BJ (cell line): ENCODE data around the gene TXK. TPM values are rescaled to one million over a fixed set of nuclear protein-coding genes. Genes with fewer than 3 reads are reported as not detected.

Source experiments
- CTCF ChIA-PET: fragments of 350-600 bp; formaldehyde crosslinking; extraction: SDS; loops from one replicate; lab custom pipeline; 2021; ENCODE audit warnings: antibody characterized with exemption, inconsistent platforms; lab: Yijun Ruan, JAX
- POLR2A ChIA-PET: fragments of 300-600 bp; sonication (Branson Sonifier 250); formaldehyde crosslinking; extraction: SDS; loops from one replicate; lab custom pipeline; 2021; ENCODE audit warnings: antibody characterized with exemption; lab: Charles Lee
- DNase-seq: peaks from one replicate; pipeline ENCODE4 v3.0.0-alpha.2; 2011; ENCODE audit warnings: low read depth
- H3K27me3 ChIP-seq: 2 replicates; pipeline ENCODE4 v1.6.0; 2011; ENCODE audit warnings: low read length; ENCODE audit not compliant: control insufficient read depth, insufficient read depth
- H3K36me3 ChIP-seq: 2 replicates; pipeline ENCODE4 v1.5.1; 2011; ENCODE audit warnings: low read length; ENCODE audit not compliant: control insufficient read depth, insufficient read depth
- H3K4me3 ChIP-seq: 2 replicates; pipeline ENCODE4 v1.5.1; 2011; ENCODE audit warnings: low read depth, mild to moderate bottlenecking, control low read depth, low read length
- CTCF ChIP-seq: IDR thresholded peaks from 2 replicates; pipeline ENCODE4 v1.5.1; 2011; ENCODE audit warnings: low read depth, mild to moderate bottlenecking, control low read depth, inconsistent platforms, low read length, moderate library complexity; ENCODE audit not compliant: insufficient read depth
- polyA plus RNA-seq: library from polyadenylated mRNA; depleted of rRNA; stranded (reverse); fragments of >200 nt; gene quantifications from 2 replicates; pipeline ENCODE4 v1.2.3, GENCODE V29; 2011

Gene TXK
- polyA plus RNA-seq, 1 experiment = 0.10 TPM

- no peak for DNase-seq
- Histone ChIP-seq H3K36me3 (no peaks in the 10 kb centered on the region), H3K27me3 (no peaks in the 10 kb centered on the region), H3K4me3 (no peak overlapping the region)
- TF ChIP-seq CTCF = no peak
- CTCF ChIA-PET = interaction anchor here (1.0 to 1.1 kb wide), 4 partner anchors 9 to 31 kb away, joined by 3 read pairs; no protein-coding TSS in a partner anchor
- POLR2A ChIA-PET = no interaction called here
These were observed 16.0 kb downstream of the TXK start for GRCh38 chr4:48118081-48118480.

DNA sequence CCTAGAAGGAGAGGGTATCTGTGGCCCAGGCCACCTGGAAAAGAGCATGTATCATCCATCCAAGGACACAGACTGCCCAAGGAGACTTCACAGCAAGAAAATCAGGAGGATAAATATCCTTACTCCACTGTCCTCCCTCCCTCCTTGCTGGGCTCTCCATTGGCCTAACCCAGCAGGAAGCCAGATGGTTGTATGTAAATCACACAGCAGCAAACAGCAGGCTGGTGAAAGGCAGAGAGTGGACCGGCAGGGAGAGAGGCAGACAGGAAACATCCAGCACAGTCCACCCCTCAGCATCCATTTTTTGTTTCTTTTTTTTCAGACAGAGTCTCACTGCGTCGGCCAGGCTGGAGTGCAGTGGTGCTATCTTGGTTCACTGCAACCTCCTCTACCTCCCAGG is 17.5 kb downstream of the TXK start:
- H3K27me3 ChIP-seq = no peaks in the 10 kb centered on the region
- TF ChIP-seq CTCF = no peak
- no peaks in the 10 kb centered on the region for H3K36me3 ChIP-seq
- H3K4me3 ChIP-seq = no peak overlapping the region
- DNase-seq = no peak
- POLR2A ChIA-PET = no interaction called here
- CTCF ChIA-PET = no interaction called here

DNA sequence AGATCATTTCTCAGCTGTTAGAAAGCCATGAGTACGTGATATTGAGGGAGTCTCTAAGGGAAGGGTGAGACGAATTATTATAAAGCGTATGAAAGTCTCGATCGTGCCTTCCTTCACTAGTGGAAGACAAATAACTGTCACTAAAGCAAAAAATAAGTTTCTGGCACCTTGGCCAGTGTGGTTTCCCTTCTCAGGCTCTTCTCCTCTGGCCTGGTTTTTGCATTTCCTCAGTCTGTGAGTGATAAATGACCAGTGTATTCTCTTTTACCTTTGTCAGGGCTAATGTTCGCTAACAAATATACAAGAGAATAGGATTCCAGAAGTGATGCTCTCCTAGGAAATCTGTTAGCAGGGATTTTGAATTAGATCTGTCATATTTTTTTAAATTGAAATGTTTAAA is 19.6 kb downstream of the TXK start:
- ChIA-PET CTCF (no interaction called here), POLR2A (no interaction called here)
- H3K4me3 ChIP-seq = no peak overlapping the region
- no peaks in the 10 kb centered on the region for H3K36me3 ChIP-seq
- no peak for TF ChIP-seq CTCF
- H3K27me3 ChIP-seq = no peaks in the 10 kb centered on the region
- no peak for DNase-seq

GRCh38 chr4:48112017-48112667 is 21.9 kb downstream of the TXK start:
- Histone ChIP-seq H3K4me3 (no peak overlapping the region), H3K36me3 (no peaks in the 10 kb centered on the region), H3K27me3 (no peaks in the 10 kb centered on the region)
- ChIA-PET CTCF (interaction anchor here (1.7 kb wide), 1 partner anchor 15 kb away, joined by 3 read pairs; no protein-coding TSS in a partner anchor), POLR2A (interaction anchor here (0.6 kb wide), 1 partner anchor 22 kb away, joined by 3 read pairs; no protein-coding TSS in a partner anchor)
- no peak for TF ChIP-seq CTCF
- no peak for DNase-seq

GRCh38 chr4:48110452-48110978 is 23.5 kb downstream of the TXK start:
- no peaks in the 10 kb centered on the region for H3K36me3 ChIP-seq
- CTCF ChIA-PET = interaction anchor here (0.6 to 1.6 kb wide), 4 partner anchors 23 to 37 kb away, joined by 3 to 5 read pairs (median 4); no protein-coding TSS in a partner anchor
- no peaks in the 10 kb centered on the region for H3K27me3 ChIP-seq
- no peak overlapping the region for H3K4me3 ChIP-seq
- POLR2A ChIA-PET = no interaction called here
- no peak for TF ChIP-seq CTCF
- DNase-seq = no peak
